ENCODE measurements around the gene NTM.
"Not testable (repeated sequence)": the region's sequence is repeated elsewhere in the genome, so short reads cannot be mapped to it uniquely, and the experiment has no call there.

NTM gene

GRCh38 chr11:131422496-131422895 lies 52.1 kb downstream of the NTM start:
- FAIRE-seq = no peak

- FAIRE-seq = no peak
Measured at GRCh38 chr11:131423688-131424087, 53.3 kb downstream of the NTM start.

- FAIRE-seq = not testable (repeated sequence)
Measured at GRCh38 chr11:131424257-131424876, 54.0 kb downstream of the NTM start.

DNA sequence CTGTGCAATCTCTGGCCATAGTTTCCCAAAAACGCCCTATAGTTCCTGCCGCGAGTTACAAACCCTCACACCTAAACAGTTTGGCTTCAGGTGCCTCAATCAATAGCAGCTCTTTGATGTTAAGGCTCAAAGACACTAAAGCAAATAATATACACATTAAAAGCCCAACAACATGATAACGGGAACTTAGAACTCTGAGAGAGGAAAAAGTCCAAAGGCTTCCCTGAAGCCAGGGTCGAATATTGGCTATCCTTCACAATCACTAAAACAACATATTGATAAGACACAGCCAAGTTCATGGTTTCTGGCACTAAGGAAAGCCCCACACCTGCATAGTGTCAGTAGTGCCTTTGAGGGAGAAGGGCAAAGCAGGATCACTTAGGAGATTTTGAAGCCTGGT lies 54.9 kb downstream of the NTM start:
- FAIRE-seq = no peak

GRCh38 chr11:131428853-131429252 lies 58.4 kb downstream of the NTM start:
- FAIRE-seq = no peak

DNA sequence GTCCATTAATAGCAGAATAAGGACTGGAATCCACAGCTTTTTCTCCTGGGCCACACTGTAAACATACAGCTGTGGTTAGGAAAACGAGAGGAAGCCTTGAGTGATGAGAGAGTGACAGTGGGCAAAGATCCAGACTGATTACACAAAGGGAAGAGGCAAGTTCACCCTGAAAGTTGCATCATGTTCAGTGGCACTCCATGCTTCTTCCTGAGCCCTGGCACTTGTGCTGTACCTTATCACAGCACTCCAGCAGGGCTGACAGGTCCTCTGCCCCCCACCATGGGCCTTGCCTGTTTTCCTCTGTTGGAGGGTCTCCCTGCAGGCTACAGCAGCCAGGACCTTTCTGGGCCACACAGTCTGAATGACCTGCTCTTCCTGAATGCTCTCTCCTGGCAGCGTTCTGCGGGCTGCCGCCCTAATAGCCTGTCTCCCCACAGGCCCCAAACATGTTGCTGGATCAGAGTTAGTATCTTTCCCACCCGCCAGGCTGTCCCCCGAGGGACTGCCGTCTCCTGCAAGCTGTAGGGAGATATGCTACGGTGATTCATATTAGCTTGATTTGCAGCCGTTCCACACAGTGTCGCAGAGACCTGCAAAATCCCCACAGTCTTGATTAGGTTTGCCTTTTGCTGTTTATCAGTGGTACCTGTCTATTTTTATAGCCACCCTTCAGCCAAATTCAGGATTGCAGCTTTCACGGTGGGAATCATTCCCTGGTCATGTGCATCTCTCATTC lies 60.2 kb downstream of the NTM start:
- FAIRE-seq = no peak

DNA sequence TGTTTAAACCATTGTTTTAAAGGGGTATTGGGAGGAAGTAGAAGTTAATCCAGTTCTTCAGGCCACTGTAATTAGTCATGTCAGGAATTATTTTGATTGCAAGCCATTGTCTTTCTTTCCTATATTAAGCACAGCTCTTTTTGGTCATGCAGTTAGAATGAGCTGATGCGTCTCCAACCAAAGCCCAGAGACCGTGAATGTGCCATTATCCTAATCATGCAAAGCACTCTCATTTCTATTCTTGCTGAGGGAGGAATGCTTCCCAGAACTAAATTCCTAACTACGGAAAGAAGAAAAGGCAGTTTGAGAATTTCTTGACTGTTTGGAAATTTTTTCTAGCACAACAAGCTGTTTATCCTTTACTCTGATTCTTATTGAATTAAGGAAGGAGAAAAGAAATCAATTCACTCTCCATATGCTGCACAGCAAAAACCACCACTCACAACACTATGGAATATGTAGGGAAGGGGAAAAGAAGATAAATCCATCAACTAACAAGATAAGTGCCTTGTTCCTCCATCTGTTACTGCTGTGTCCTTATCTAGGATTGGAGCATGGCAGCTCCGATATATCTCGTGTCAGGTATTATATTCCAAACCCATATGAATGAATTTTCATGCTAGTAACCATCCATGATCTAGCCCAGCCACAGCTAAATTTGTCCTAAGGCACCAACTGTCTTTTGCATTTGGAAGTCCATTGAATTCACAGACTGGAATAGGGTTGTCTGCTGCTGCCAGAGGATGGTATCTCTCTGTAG lies 70.8 kb downstream of the NTM start:
- FAIRE-seq = no peak

GRCh38 chr11:131446590-131447275 lies 76.3 kb downstream of the NTM start:
- FAIRE-seq = no peak

- no peak for FAIRE-seq
Measured at GRCh38 chr11:131447277-131447815, 76.9 kb downstream of the NTM start.

DNA sequence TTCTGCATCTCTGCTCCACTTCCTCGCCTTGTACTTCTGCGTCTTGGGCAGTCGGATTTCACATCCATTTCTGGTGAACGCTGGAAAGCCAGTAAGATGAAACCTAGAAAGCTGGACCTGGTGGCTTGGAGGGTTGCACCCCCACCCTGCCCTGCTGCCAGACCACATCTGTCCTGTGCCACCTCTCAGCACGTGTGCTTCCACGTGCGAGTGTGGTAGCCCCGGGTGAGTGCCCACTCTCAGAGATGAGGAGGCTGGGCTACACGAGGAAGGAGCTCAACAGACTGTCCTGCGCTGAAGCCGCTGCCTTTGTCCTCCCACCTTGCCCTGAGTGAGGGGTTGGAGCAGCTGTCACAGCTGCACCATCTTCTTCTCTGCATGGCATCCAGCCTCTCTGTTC lies 77.5 kb downstream of the NTM start:
- no peak for FAIRE-seq

DNA sequence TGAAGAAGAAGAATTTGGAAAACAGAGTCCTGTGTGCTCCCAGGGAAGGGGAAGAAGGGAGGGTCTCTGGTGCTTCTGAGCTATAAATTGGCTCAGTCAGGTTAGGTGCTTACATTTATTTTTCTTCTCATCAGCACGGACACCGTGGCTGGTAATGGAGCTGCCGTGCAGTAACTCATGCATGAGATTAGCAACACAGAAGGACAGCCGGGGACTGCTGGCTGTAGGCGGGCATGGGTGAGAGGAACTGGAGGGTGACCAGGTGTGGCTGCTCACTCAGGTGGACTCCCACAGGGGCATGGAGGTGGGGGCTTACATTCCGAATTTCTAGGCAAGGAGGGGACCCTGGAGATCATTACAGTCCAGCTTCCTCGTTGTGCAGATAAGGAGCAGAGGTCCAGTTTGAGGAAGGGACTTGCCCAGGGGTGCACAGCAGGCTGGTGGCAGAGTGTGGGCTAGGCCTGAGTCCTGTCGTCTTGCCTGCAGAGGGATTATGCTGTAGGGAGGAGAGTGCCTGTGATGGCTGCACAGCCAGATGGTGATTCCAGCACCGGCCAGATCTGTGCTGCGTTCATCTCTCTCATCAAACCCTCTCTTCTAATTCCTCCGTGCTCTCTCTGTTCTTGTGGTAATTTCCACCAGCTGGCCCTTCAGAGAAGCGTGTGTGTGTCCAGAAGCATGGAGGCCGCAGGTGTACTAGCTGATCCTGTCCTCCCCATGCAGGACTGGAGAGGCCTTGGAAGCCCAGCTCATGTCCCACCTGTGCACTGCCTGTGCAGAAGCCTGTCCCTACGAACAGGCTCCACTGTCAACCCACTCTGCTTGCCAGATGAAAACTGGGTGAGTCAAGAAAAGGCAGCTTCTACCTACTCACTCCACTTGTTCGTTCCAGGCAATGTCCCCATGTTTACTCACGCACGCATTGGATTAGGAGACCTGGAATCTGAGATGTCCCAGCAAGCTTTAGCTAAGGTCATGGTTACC lies 78.9 kb downstream of the NTM start:
- FAIRE-seq = no peak

- FAIRE-seq = no peak
Measured at GRCh38 chr11:131454490-131454889, 84.1 kb downstream of the NTM start.

- no peak for FAIRE-seq
Measured at GRCh38 chr11:131454989-131455388, 84.6 kb downstream of the NTM start.

- no peak for FAIRE-seq
Measured at GRCh38 chr11:131455843-131456704, 85.7 kb downstream of the NTM start.

DNA sequence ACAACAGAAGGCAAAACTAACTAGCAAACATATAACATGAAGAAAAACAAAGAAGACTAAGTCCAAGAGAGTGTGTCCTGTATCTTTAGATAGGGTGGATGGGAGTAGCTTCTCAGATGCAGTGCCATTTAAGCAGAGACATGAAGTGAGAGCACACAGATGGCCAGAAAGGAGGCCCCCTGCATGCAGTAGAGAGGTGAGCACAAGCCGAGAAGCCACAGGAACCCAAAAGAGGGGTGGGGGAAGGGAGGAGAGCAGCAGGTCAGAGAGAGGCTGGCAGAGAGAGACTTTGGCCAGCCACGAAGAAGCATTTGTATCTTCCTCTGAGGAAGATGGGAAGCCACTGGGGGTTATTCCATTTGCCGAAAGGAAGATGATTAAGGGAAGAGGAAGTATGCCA lies 86.7 kb downstream of the NTM start:
- no peak for FAIRE-seq

DNA sequence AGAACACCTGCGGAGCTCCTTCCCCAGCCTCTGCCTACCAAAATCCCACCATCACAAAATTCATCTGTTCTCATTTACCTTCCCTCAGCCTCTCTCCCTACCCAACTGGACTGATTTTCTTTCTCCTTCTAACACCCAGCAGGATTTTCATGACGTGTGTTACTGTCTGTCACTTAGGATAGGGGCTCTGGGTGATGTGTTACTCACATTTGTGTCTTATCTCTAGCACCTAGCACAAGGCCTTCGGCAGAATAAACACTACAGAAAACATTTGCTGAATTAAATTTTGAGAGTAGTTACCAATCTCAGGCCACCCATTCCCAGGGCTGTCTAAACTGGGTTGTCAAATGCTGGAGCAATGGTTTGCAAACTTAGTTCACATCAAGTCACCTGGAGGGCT lies 88.0 kb downstream of the NTM start:
- no peak for FAIRE-seq

DNA sequence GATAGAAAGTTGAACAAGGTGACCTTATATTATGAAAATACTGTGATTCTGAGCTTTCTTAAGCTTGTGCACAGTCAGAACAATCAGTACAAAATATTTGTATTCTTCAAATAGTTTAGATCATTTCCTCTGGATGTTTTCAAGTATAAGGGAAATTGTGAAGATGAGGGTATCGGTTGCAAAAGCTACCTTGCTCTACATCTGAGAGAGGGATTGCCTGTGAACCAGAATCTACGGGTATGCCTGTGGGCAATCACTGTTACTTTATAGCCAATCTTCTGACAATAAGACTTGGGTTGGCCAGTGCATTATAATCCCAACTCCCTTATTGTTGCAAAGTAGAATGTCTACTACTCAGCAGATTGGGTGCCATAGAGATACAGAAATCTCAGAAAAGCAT lies 90.5 kb downstream of the NTM start:
- no peak for FAIRE-seq

DNA sequence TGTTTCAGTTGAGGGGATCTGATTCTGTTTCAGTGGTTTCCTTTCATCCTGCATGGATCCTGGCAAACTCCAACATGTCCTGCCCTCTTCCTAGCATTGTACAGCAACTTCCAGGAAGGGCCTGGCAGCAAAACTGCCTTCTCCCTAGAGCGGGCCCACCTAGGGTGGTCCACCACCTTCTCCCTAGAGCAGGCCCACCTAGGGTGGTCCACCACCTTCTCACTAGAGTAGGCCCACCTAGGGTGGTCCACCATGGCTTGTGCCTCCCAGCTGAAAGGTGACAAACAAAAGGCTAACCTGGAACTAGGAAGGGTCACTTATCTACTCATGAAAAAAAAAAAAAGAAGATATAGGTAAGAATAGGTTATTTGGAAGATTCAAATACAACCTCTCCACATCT lies 92.2 kb downstream of the NTM start:
- no peak for FAIRE-seq

DNA sequence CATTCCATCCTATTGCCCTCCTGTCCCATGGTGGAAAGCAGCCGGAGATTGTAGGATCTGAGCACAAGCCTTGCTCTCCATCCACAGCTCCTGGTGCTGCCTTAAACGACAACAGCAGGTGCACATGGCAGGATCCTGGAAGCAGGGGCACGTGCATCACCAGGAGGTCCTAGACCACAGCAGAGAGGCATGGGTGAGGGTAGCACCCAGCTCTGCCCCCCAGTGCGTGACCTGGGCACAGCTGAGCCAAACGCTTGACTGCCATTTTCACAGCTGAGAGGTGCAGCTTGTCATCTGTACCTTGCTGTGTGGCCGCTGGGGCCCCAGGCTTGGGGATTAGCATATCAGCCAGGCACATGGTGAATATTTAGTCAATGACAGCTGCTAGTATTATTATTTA lies 92.7 kb downstream of the NTM start:
- FAIRE-seq = no peak

DNA sequence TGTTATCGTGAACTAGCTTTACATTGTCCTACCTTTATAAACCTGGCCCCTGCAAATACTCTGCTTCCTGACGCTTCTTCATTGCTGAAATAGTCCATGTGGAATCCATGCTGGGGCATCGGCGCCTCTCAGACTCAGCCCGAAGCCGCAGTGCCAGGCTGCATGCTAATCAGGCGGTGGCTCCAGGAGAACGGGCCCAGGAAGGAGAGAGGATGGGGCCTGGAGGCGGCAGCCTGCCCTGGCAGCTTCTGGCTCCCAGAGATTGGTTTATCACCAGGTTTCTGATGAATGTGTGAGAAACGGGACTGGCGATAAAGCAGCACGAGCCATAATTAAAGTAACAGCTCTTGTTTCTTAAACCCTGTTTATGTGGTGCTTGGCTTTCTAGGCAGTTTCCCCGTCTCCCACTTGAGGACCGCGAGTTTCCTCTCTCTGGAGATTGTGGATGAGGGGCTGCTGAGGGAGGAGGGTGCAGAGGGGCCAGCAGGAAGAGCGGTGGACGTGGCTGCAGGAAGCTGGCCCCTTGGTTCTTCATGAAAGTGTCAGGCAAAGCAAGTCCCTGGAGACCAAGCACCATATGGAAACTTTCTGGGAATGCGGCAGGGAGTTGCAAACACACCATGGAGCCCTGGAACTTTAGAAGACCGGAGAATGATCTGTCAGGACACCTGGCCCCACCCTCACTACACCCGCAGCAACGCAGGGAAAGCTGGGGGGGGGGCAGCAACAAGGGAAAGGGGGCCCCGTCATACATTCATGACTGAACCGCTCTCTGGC lies 93.4 kb downstream of the NTM start:
- FAIRE-seq = no peak
